SU-DHL-6 (cell line): ENCODE data around the gene SLC7A4.

ENCODE experiments used
- CTCF ChIP-seq: fragments of 200-600 bp; sonication (generic); IDR thresholded peaks from one replicate; pipeline ENCODE4 v1.5.1; 2017; ENCODE audit warnings: antibody characterized with exemption, mild to moderate bottlenecking, low read length, moderate library complexity; ENCODE audit not compliant: insufficient read depth, poor library complexity, severe bottlenecking
- EZH2phosphoT487 ChIP-seq: fragments of 200-600 bp; sonication (generic), shearing (Covaris generic); conservative IDR thresholded peaks from 2 replicates; pipeline ENCODE4 v1.6.1; 2018; ENCODE audit warnings: mild to moderate bottlenecking, antibody characterized with exemption, low read length, moderate library complexity, mixed read lengths

GRCh38 chr22:20998411-20999336, 33.7 kb downstream of the SLC7A4 start:
- TF ChIP-seq CTCF, result no peak
- TF ChIP-seq EZH2phosphoT487, result no peak
